Fibroblast of lung (primary cell): ENCODE measurements around the gene TMTC3. TPM values are rescaled to one million over a fixed set of nuclear protein-coding genes. Genes with fewer than 3 reads are reported as not detected.

Source experiments
- DNase-seq, 2 donors: peaks; one replicate each; pipeline versions ENCODE4 v3.0.0 to v3.0.0-alpha.2; 2010; ENCODE audit warnings: low read depth in 2 of 2
- H2AFZ ChIP-seq: 2 replicates; pipeline ENCODE4 v1.5.1; 2012; ENCODE audit warnings: low read length, control low read depth, inconsistent platforms
- H3K27ac ChIP-seq: 2 replicates; pipeline ENCODE4 v1.5.1; 2011; ENCODE audit warnings: low read length, control low read depth; ENCODE audit not compliant: insufficient read depth
- H3K27me3 ChIP-seq: 2 replicates; pipeline ENCODE4 v1.5.1; 2011; ENCODE audit warnings: mild to moderate bottlenecking, low read length; ENCODE audit not compliant: control insufficient read depth, insufficient read depth
- H3K36me3 ChIP-seq: 2 replicates; pipeline ENCODE4 v1.5.1; 2011; ENCODE audit warnings: low read length; ENCODE audit not compliant: control insufficient read depth, insufficient read depth
- H3K4me1 ChIP-seq: 2 replicates; pipeline ENCODE4 v1.5.1; 2011; ENCODE audit warnings: low read length; ENCODE audit not compliant: control insufficient read depth, insufficient read depth; ENCODE audit errors: extremely low read depth
- H3K4me2 ChIP-seq: 2 replicates; pipeline ENCODE4 v1.5.1; 2011; ENCODE audit warnings: low read length, control low read depth; ENCODE audit not compliant: insufficient read depth; ENCODE audit errors: extremely low read depth
- H3K4me3 ChIP-seq, 4 experiments: fragments of 200-600 bp in 1 of 4; sonication (generic) in 1 of 4; replicated peaks in 1 of 4; 2 replicates each; pipeline ENCODE4 v1.5.1; 2011 to 2016; ENCODE audit warnings: low read length in 4 of 4, low read depth in 3 of 4, mild to moderate bottlenecking in 3 of 4, control low read depth in 2 of 4, inconsistent platforms in 1 of 4, mixed read lengths in 1 of 4; ENCODE audit not compliant: insufficient read depth in 1 of 4; ENCODE audit errors: control extremely low read depth in 1 of 4
- H3K79me2 ChIP-seq: 2 replicates; pipeline ENCODE4 v1.5.1; 2012; ENCODE audit warnings: mild to moderate bottlenecking, low read length, inconsistent platforms; ENCODE audit not compliant: control insufficient read depth, insufficient read depth
- H3K9ac ChIP-seq: 2 replicates; pipeline ENCODE4 v1.5.1; 2011; ENCODE audit warnings: mild to moderate bottlenecking, low read length, control low read depth; ENCODE audit not compliant: insufficient read depth
- H3K9me3 ChIP-seq: 2 replicates; pipeline ENCODE4 v1.5.1; 2012; ENCODE audit warnings: low read depth, low read length; ENCODE audit not compliant: control insufficient read depth, insufficient read depth
- H4K20me1 ChIP-seq: 2 replicates; pipeline ENCODE4 v1.5.1; 2011; ENCODE audit warnings: low read length; ENCODE audit not compliant: control insufficient read depth, insufficient read depth; ENCODE audit errors: extremely low read depth
- CTCF ChIP-seq, 2 donors: IDR thresholded peaks in 1 of 2; conservative IDR thresholded peaks in 1 of 2; 1 replicate in 1 of 2; 2 replicates in 1 of 2; pipeline ENCODE4 v1.5.1; 2011 to 2012; ENCODE audit warnings: low read length in 2 of 2, control low read depth in 1 of 2, inconsistent platforms in 1 of 2, low read depth in 1 of 2, mild to moderate bottlenecking in 1 of 2
- EZH2 ChIP-seq: IDR thresholded peaks from 2 replicates; pipeline ENCODE4 v1.5.1; 2012; ENCODE audit warnings: low read length, control low read depth, mild to moderate bottlenecking; ENCODE audit errors: missing control alignments
- polyA plus RNA-seq, 2 donors: library from polyadenylated mRNA; depleted of rRNA in 1 of 2; stranded (reverse) in 1 of 2; unstranded in 1 of 2; fragments of >200 nt; gene quantifications; 2 replicates each; pipeline ENCODE4 v1.2.1, GENCODE V29; 2011 to 2012; ENCODE audit warnings: missing spikeins in 1 of 2
- total RNA-seq: library from RNA; depleted of rRNA; stranded (reverse); fragments of >200 nt; gene quantifications from 2 replicates; pipeline ENCODE4 v1.2.1, GENCODE V29; 2014

Gene TMTC3
- total and polyA plus RNA-seq, 2 donors (not counting 1 experiment from before 2014, with no cell fraction given) = 32.5 to 59.7 TPM

- H3K36me3 ChIP-seq = peaks cover 5% of the 10 kb centered on the region
Observed at GRCh38 chr12:88179436-88180014, 37.4 kb downstream of the TMTC3 start.

GRCh38 chr12:88181881-88182280, 39.8 kb downstream of the TMTC3 start:
- TF ChIP-seq EZH2 (no peak), CTCF (conservative IDR thresholded peaks at IDR 0.05 in 1 of 2, IDR thresholded peaks at IDR 0.05 in 1 of 2; ENCODE audit: low read depth in 1 of 2, low read length in 2 of 2) (no peak)
- Histone ChIP-seq H3K36me3 (peaks cover 3% of the 10 kb centered on the region), H4K20me1 (no peaks in the 10 kb centered on the region), H3K4me1 (no peaks in the 10 kb centered on the region), H3K4me2 (no peak overlapping the region), H3K27ac (no peak overlapping the region), H2AFZ (no peak overlapping the region), H3K79me2 (no peaks in the 10 kb centered on the region), H3K4me3 (no peak overlapping the region), H3K27me3 (no peaks in the 10 kb centered on the region), H3K9me3 (no peaks in the 10 kb centered on the region), H3K9ac (no peak overlapping the region)
- DNase-seq = no peak

More at GRCh38 chr12:88179436-88180014, 37.4 kb downstream of the TMTC3 start:
- no peaks in the 10 kb centered on the region for H3K4me1 ChIP-seq
- H3K9ac ChIP-seq = no peak overlapping the region
- no peak overlapping the region for H2AFZ ChIP-seq
- H4K20me1 ChIP-seq = no peaks in the 10 kb centered on the region
- H3K27ac ChIP-seq = no peak overlapping the region
- H3K4me3 ChIP-seq = no peak overlapping the region
- H3K9me3 ChIP-seq = no peaks in the 10 kb centered on the region
- DNase-seq = no peak
- H3K27me3 ChIP-seq = no peaks in the 10 kb centered on the region
- TF ChIP-seq EZH2 (no peak), CTCF (conservative IDR thresholded peaks at IDR 0.05 in 1 of 2, IDR thresholded peaks at IDR 0.05 in 1 of 2; ENCODE audit: low read depth in 1 of 2, low read length in 2 of 2) (no peak)
- H3K79me2 ChIP-seq = no peaks in the 10 kb centered on the region
- no peak overlapping the region for H3K4me2 ChIP-seq

GRCh38 chr12:88182416-88182815, 40.3 kb downstream of the TMTC3 start:
- H4K20me1 ChIP-seq = no peaks in the 10 kb centered on the region
- H3K4me1 ChIP-seq = no peaks in the 10 kb centered on the region
- DNase-seq = no peak
- no peak overlapping the region for H3K27ac ChIP-seq
- H3K36me3 ChIP-seq = peaks cover 3% of the 10 kb centered on the region
- TF ChIP-seq EZH2 (no peak), CTCF (conservative IDR thresholded peaks at IDR 0.05 in 1 of 2, IDR thresholded peaks at IDR 0.05 in 1 of 2; ENCODE audit: low read depth in 1 of 2, low read length in 2 of 2) (no peak)
- H3K9ac ChIP-seq = no peak overlapping the region
- no peaks in the 10 kb centered on the region for H3K79me2 ChIP-seq
- no peaks in the 10 kb centered on the region for H3K9me3 ChIP-seq
- H2AFZ ChIP-seq = no peak overlapping the region
- no peak overlapping the region for H3K4me2 ChIP-seq
- H3K4me3 ChIP-seq = no peak overlapping the region
- H3K27me3 ChIP-seq = no peaks in the 10 kb centered on the region
